Endothelial cell (in vitro differentiated cells): ENCODE measurements around the gene KIAA0930. TPM values are rescaled to one million over a fixed set of nuclear protein-coding genes. Genes with fewer than 3 reads are reported as not detected.
"Not testable (repeated sequence)": the region's sequence is repeated elsewhere in the genome, so short reads cannot be mapped to it uniquely, and the experiment has no call there.

Experiments used
- DNase-seq: peaks from one replicate; pipeline ENCODE4 v3.0.0; 2021; ENCODE audit warnings: low spot score
- H3K27ac Mint-ChIP-seq: one replicate; pipeline ENCODE4 v1.8.0; 2021; ENCODE audit warnings: mixed read lengths, inconsistent platforms; ENCODE audit not compliant: unreplicated experiment
- H3K27me3 Mint-ChIP-seq: one replicate; pipeline ENCODE4 v1.8.0; 2021; ENCODE audit warnings: mild to moderate bottlenecking, moderate library complexity, mixed read lengths, inconsistent platforms; ENCODE audit not compliant: unreplicated experiment
- H3K36me3 Mint-ChIP-seq: one replicate; pipeline ENCODE4 v1.8.0; 2021; ENCODE audit warnings: mild to moderate bottlenecking, low read depth, mixed read lengths, inconsistent platforms; ENCODE audit not compliant: unreplicated experiment
- H3K4me1 Mint-ChIP-seq: one replicate; pipeline ENCODE4 v1.8.0; 2021; ENCODE audit warnings: mild to moderate bottlenecking, mixed read lengths, inconsistent platforms; ENCODE audit not compliant: unreplicated experiment
- H3K4me3 Mint-ChIP-seq: one replicate; pipeline ENCODE4 v1.8.0; 2021; ENCODE audit warnings: mild to moderate bottlenecking, mixed read lengths, inconsistent platforms; ENCODE audit not compliant: unreplicated experiment
- H3K9me3 Mint-ChIP-seq: one replicate; pipeline ENCODE4 v1.8.0; 2021; ENCODE audit warnings: mixed read lengths, inconsistent platforms; ENCODE audit not compliant: unreplicated experiment
- total RNA-seq: library from RNA; stranded (reverse); fragmentation: NEBNext Ultra II Directional; extraction: Animal tissue kit (Norgen Biotek cat#: 25700); gene quantifications from one replicate; pipeline ENCODE4 v1.2.1, GENCODE V29; 2021; ENCODE audit not compliant: unreplicated experiment
- TF ChIP-seq, protein P1 (sequence below): fragments of 200-600 bp; sonication (generic); IDR thresholded peaks from one replicate; pipeline ENCODE4 v1.5.0; 2021; ENCODE audit warnings: antibody characterized with exemption; ENCODE audit not compliant: unreplicated experiment

KIAA0930 gene
- total RNA-seq, 1 donor from 2014 or later = 18.7 TPM

DNA sequence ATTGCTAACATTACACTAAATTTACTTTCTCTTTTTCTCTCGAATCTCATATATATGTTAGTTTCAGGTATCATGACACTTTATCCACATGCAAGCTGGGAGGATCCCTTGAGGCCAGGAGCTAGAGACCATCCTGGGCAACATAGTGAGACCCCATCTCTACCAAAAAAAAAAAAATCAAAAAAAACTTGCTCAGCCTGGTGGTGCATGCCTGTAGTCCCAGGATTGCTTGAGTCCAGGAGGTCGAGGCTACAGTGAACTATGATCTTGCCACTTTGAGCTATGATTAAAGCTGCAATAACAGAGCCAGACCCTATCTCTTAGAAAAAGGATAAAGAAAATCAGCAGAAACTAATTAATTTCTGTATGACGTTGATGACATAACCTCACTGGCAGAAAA, 40.3 kb upstream of the KIAA0930 start:
- TF ChIP-seq, protein P1, sequence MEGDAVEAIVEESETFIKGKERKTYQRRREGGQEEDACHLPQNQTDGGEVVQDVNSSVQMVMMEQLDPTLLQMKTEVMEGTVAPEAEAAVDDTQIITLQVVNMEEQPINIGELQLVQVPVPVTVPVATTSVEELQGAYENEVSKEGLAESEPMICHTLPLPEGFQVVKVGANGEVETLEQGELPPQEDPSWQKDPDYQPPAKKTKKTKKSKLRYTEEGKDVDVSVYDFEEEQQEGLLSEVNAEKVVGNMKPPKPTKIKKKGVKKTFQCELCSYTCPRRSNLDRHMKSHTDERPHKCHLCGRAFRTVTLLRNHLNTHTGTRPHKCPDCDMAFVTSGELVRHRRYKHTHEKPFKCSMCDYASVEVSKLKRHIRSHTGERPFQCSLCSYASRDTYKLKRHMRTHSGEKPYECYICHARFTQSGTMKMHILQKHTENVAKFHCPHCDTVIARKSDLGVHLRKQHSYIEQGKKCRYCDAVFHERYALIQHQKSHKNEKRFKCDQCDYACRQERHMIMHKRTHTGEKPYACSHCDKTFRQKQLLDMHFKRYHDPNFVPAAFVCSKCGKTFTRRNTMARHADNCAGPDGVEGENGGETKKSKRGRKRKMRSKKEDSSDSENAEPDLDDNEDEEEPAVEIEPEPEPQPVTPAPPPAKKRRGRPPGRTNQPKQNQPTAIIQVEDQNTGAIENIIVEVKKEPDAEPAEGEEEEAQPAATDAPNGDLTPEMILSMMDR = no peak
- no peaks in the 10 kb centered on the region for H3K9me3 Mint-ChIP-seq
- peaks cover 3% of the 10 kb centered on the region for H3K4me1 Mint-ChIP-seq
- no peaks in the 10 kb centered on the region for H3K36me3 Mint-ChIP-seq
- no peak overlapping the region for H3K27ac Mint-ChIP-seq
- peaks cover 17% of the 10 kb centered on the region for H3K27me3 Mint-ChIP-seq
- no peak overlapping the region for H3K4me3 Mint-ChIP-seq
- DNase-seq = no peak

DNA sequence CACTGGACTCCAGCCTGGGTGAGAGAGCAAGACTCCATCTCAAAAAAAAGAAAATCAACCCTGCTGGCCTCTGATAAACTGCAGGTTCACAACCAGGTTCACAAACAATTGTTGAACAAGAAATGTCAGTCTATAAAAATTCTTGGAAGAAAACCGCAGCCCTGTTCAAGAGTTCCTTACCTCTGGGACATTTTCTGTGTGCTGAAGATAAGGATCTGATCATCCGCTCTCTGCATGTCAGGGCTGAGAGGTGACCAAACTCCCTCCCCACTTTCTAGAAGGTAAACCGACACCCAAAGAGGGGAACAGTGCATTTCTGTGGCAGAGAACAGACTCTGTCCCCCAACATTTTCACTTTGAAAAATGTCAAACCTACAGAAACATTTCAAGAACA, 39.9 kb upstream of the KIAA0930 start:
- H3K36me3 Mint-ChIP-seq = no peaks in the 10 kb centered on the region
- no peak overlapping the region for H3K27ac Mint-ChIP-seq
- H3K9me3 Mint-ChIP-seq = no peaks in the 10 kb centered on the region
- H3K4me3 Mint-ChIP-seq = no peak overlapping the region
- no peak for DNase-seq
- H3K4me1 Mint-ChIP-seq = peaks cover 3% of the 10 kb centered on the region
- H3K27me3 Mint-ChIP-seq = peaks cover 17% of the 10 kb centered on the region
- TF ChIP-seq, protein P1 = no peak

DNA sequence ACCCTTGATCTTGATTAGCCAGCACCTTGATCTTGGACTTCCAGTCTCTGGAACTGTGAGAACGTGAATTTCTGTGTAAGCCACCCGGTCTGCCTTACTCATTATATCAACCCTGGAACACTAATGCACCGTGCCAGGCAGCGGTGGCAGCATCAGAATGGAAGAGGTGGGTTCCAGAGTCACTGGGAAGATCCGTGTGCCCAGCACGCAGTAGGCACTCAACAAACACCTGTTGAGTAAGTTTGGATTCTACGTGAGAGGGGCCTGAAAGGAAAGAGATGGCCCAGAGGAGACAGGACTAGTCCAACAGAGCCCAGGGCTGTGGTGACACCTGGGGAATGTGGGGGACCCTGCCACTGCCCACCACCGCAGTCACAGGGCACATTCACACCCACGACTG, 37.4 kb upstream of the KIAA0930 start:
- no peak for DNase-seq
- H3K4me3 Mint-ChIP-seq = no peak overlapping the region
- H3K27me3 Mint-ChIP-seq = peaks cover 10% of the 10 kb centered on the region
- H3K9me3 Mint-ChIP-seq = no peaks in the 10 kb centered on the region
- H3K4me1 Mint-ChIP-seq = peaks cover 3% of the 10 kb centered on the region
- peaks cover 4% of the 10 kb centered on the region for H3K36me3 Mint-ChIP-seq
- no peak overlapping the region for H3K27ac Mint-ChIP-seq
- TF ChIP-seq, protein P1 = no peak

DNA sequence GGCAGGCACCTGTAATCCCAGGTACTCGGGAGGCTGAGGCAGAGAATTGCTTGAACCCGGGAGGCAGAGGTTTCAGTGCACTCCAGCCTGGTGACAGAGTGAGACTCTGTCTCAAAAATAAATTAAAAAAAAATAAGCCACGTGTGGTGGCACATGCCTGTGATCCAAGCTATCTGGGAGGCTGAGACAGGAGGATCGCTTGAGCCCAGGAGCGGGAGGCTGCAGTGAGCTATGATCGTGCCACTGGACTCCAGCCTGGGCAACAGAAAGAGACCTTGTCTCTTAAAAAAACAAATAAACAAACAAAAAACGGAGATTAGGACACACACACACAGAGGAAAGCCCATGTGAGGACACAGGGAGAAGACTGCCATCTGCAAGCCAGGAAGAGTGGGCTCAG, 37.0 kb upstream of the KIAA0930 start:
- not testable (repeated sequence) for DNase-seq

DNA sequence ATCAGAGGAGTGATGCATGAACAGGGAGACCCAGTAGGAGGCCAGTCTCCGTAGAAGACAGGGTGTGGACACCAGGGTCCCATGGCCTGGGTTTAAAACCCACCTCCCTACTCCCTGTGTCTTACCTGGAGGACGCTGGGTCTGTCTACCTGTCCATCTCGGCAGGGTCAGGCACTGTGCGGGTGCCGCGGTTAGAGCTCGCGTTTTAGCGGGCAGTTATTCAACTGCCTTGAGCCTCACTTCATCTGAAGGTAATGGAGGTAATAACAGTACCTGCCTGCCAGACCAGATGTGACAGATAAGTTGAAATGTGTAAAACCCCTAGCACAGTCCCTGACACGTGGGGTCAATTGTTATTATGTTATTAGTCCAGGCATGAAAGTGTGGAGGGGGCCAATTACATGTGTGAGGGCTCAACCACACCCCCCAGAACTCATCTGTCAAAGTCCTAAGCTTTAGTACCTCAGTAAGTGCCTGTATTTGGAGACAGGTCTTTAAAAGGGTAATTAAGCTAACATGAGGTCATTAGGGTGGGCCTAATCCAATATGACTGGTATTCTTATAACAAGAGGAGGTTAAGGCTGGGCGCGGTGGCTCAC, 35.9 kb upstream of the KIAA0930 start:
- Mint-ChIP-seq H3K27me3 (peaks cover 10% of the 10 kb centered on the region), H3K4me3 (no peak overlapping the region)
- TF ChIP-seq, protein P1 = no peak

More for the DNA sequence above, 37.0 kb upstream of the KIAA0930 start:
- H3K4me1 Mint-ChIP-seq, H3K9me3 Mint-ChIP-seq, H3K27ac Mint-ChIP-seq, H3K4me3 Mint-ChIP-seq, H3K36me3 Mint-ChIP-seq: not testable (repeated sequence)
- peaks cover 10% of the 10 kb centered on the region for H3K27me3 Mint-ChIP-seq

More for the DNA sequence above, 35.9 kb upstream of the KIAA0930 start:
- no peaks in the 10 kb centered on the region for H3K9me3 Mint-ChIP-seq
- H3K27ac Mint-ChIP-seq = no peak overlapping the region
- DNase-seq = no peak
- peaks cover 4% of the 10 kb centered on the region for H3K36me3 Mint-ChIP-seq
- H3K4me1 Mint-ChIP-seq = peaks cover 3% of the 10 kb centered on the region
